ENCODE data around the gene GXYLT1.

GXYLT1 gene

DNA sequence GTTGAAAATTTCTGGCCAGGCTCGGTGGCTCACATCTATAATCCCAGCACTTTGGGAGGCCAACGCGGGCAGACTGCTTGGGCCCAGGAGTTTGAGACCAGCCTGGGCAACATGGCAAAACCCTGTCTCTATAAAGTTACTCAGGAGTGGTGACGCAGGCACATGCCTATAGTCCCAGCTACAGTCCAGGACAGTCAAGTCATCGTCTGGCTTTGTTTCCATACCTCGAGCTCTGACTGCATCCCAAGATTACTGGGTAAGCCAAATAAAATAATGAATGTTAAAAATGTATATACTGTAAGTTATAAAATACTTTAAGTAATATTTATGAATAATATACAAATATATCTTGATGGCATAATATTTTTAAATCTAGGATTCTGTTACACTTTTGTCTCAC is 23.0 kb upstream of the GXYLT1 start:
- H3K36me3 Mint-ChIP-seq = peaks cover 3 to 17% of the 10 kb centered on the region in 2 donors

DNA sequence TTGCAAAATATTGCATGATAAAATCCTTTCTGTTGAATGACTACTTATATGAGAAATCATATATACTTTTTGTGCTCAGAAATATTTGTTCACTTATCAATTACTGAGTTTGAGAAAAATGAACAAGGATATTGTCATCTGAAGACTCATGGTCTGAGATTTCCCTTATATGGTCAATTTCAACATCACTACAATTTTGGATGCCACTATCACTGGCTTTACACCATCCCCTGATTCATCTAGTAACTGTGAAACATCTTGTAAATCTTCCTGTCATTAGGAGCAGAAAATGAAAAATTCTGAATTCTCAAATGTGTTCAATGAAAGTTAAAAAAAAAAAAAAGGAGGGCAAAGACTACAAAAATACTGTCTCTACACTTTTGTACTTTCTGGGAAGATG is 21.8 kb upstream of the GXYLT1 start:
- H3K27me3 Mint-ChIP-seq = no peaks in the 10 kb centered on the region
- DNase-seq (no peak), ATAC-seq (replicated peaks) (no peak)
- H3K4me1 Mint-ChIP-seq = peaks cover 15 to 28% of the 10 kb centered on the region in 2 donors
- no peaks in the 10 kb centered on the region for H3K9me3 Mint-ChIP-seq
- no peak overlapping the region for H3K27ac Mint-ChIP-seq
- no peak overlapping the region for H3K4me3 Mint-ChIP-seq
- H3K36me3 Mint-ChIP-seq = peaks cover 3 to 19% of the 10 kb centered on the region in 2 donors

More for the DNA sequence above, 23.0 kb upstream of the GXYLT1 start:
- Mint-ChIP-seq H3K4me3 (no peak overlapping the region), H3K4me1 (peaks cover 11 to 23% of the 10 kb centered on the region in 2 donors), H3K9me3 (no peaks in the 10 kb centered on the region), H3K27ac (no peak overlapping the region), H3K27me3 (no peaks in the 10 kb centered on the region)
- no peak for DNase-seq
- no peak for ATAC-seq (replicated peaks)

DNA sequence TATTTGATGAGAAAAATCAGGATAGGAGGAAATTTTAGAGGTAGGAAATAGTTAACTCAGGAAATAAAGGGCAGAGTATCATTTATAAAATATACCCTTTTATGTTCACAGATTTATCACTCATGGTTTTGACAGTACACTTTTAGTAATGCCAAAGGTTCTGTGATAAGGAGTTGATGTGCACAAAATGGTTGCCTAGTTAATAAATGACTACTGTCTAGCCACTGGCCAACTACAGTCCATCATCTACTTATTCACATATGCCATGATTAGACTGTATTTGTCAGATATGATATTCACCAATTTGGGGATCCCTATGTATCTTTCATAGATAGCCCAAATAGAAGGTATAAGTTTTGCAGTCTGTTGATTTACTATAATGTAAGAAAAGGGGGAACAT is 19.2 kb upstream of the GXYLT1 start:
- no peak overlapping the region for H3K4me3 Mint-ChIP-seq
- no peaks in the 10 kb centered on the region for H3K27me3 Mint-ChIP-seq
- H3K36me3 Mint-ChIP-seq = peaks cover 6 to 17% of the 10 kb centered on the region in 2 donors
- H3K9me3 Mint-ChIP-seq = no peaks in the 10 kb centered on the region
- no peak overlapping the region for H3K27ac Mint-ChIP-seq
- DNase-seq (no peak), ATAC-seq (replicated peaks) (no peak)
- peaks cover 12 to 22% of the 10 kb centered on the region in 2 donors for H3K4me1 Mint-ChIP-seq

DNA sequence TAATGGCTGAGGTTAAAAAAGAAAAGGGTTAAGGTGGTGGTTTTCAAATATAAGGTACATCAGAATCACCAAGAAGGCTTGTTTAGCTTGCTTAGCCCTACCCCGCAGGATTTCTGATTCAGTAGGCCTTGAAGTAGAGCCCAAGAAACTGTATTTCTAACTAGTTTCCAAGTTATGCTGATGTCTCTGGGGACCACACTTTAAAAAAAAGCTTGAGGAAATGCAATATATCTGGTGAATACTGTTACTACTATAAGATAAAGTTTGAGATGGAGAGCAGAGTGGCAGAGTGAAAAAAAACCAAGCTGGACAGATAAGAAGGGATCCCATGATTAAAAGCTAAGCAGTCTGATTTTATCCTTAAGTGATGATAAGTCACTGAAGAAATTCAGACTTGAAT is 18.3 kb upstream of the GXYLT1 start:
- Mint-ChIP-seq H3K4me3 (no peak overlapping the region), H3K36me3 (peaks cover 6 to 16% of the 10 kb centered on the region in 2 donors), H3K27ac (peak overlapping the region; percentile 4), H3K9me3 (no peaks in the 10 kb centered on the region), H3K27me3 (no peaks in the 10 kb centered on the region), H3K4me1 (peaks cover 11 to 22% of the 10 kb centered on the region in 2 donors)
- DNase-seq = no peak
- no peak for ATAC-seq (replicated peaks)

DNA sequence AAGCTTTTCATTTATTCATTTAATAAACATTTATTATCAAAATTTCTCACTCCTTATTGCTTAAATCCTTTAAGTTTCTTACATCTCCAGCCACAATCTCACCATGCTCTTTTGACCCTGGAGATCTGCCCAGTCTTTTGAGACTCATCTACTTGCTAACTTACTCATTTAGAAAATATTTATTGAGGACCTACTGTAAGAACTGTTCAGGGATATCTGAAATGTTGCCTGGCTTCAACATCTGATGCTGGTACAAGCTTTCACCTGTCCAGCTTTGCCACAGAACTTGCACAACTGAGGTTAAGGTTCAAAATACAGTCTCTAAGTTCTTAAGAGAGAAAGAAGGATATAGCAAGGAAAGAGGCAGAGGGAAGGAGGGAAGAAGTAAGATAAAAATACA is 17.5 kb upstream of the GXYLT1 start:
- H3K4me1 Mint-ChIP-seq = peaks cover 11 to 22% of the 10 kb centered on the region in 2 donors
- peaks cover 7 to 16% of the 10 kb centered on the region in 2 donors for H3K36me3 Mint-ChIP-seq
- H3K9me3 Mint-ChIP-seq = no peaks in the 10 kb centered on the region
- H3K27me3 Mint-ChIP-seq = no peaks in the 10 kb centered on the region
- ATAC-seq (replicated peaks) (no peak), DNase-seq (no peak)
- H3K4me3 Mint-ChIP-seq = no peak overlapping the region
- no peak overlapping the region for H3K27ac Mint-ChIP-seq

DNA sequence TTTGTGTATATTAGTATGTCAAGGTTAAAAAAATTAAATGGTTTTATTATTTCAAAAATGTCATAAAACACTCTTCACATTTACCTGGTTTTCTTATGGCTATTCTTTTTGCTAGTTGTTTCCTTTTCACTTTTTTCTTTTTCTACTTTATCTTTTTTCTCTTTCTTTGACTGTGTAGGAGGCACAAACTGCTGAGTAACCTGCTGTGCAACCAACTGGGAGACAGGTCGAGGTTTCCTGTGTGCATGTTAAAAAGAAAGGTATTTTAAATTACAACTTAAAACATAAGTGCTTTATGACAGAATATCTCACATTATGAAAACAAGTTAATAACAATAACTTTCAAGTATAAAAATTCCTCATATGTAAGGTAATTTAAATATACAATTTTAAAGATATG is 16.9 kb upstream of the GXYLT1 start:
- Mint-ChIP-seq H3K9me3 (no peaks in the 10 kb centered on the region), H3K36me3 (peaks cover 8 to 18% of the 10 kb centered on the region in 2 donors), H3K27me3 (no peaks in the 10 kb centered on the region), H3K4me3 (no peak overlapping the region), H3K4me1 (peaks cover 11 to 22% of the 10 kb centered on the region in 2 donors), H3K27ac (no peak overlapping the region)
- no peak for ATAC-seq (replicated peaks)
- no peak for DNase-seq

DNA sequence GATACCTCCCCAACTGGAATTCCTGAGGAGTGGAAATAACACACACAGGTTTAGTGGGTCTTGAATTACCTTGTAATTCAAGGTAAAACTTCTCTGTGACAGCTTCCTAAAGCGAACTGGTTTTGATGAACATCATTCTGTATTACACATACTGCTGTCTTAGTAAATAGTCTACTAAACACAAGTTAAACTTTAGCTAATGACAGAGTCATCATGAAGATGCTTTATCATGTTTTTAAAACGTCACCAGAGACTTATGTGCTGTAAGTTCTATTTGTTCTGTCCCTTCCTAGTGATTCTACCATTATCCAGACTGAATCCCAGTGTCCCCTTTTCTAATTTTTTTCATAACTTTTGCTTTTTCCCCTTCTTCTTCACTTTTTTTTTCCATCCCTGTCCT is 11.6 kb upstream of the GXYLT1 start:
- Mint-ChIP-seq H3K27ac (no peak overlapping the region), H3K9me3 (no peaks in the 10 kb centered on the region), H3K4me3 (no peak overlapping the region), H3K27me3 (no peaks in the 10 kb centered on the region), H3K36me3 (peaks cover 8 to 15% of the 10 kb centered on the region in 2 donors), H3K4me1 (no peaks in the 10 kb centered on the region)
- ATAC-seq (replicated peaks) (no peak), DNase-seq (no peak)

DNA sequence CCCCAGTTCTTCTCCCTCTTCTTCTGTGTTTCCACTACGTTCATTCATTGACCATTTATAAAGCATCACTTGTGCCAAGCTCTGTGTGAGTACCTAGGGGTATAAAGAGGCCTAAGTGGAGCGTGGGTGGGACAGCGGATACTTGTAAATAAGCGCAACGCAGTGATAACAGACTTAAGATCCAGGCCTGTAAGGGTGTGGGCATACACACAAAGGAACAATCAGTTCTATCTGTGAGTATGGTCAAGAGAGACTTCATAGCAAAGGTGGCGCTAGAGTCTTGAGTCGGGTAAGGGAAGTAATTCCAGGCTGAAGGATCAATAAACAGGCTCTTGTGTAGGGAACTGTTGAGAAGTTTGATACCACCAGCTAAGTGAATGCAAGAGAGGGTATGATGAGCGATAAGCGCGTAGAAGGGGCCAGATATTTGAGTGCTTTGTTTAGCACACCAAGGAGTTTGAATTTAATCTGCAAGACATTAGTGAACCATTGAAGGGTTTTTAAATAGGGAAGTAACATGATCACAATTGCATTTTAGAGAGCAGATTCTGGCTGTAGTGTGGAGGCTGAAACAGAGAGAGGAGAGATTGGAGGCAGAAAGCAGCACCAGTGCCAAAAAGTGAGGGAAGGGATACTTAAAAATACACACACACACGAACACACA is 1.0 kb upstream of the GXYLT1 start:
- Mint-ChIP-seq H3K27me3 (no peaks in the 10 kb centered on the region), H3K4me1 (peaks cover 20 to 34% of the 10 kb centered on the region in 2 donors), H3K27ac (peak overlapping the region; percentile 82), H3K9me3 (no peaks in the 10 kb centered on the region), H3K4me3 (peak overlapping the region; percentile 71 to 95), H3K36me3 (no peaks in the 10 kb centered on the region)
- DNase-seq (no peak), ATAC-seq (replicated peaks) (no peak)

DNA sequence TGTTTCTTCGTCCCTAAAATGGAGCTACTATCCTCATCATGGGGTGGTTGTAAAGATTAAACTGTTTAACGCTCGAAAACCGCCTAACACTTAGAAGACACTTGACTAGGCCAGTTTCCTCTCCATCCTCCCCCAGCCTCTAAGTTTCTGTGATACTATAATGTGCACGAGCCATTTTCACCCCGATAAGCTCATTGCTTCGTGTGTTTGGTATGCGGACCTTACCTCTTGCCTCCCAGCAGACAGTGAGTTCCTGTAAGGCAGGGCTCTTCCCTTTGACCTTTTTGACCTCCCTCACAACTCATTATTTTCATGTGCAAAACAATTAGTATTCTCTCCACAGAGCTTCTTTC is 499 bp upstream of the GXYLT1 start:
- peak overlapping the region; percentile 82 for H3K27ac Mint-ChIP-seq
- no peaks in the 10 kb centered on the region for H3K9me3 Mint-ChIP-seq
- peak overlapping the region; percentile 71 to 95 for H3K4me3 Mint-ChIP-seq
- no peaks in the 10 kb centered on the region for H3K27me3 Mint-ChIP-seq
- DNase-seq = no peak
- peaks cover 20 to 38% of the 10 kb centered on the region in 2 donors for H3K4me1 Mint-ChIP-seq
- ATAC-seq (replicated peaks) = peak; percentile 13 to 14
- no peaks in the 10 kb centered on the region for H3K36me3 Mint-ChIP-seq

DNA sequence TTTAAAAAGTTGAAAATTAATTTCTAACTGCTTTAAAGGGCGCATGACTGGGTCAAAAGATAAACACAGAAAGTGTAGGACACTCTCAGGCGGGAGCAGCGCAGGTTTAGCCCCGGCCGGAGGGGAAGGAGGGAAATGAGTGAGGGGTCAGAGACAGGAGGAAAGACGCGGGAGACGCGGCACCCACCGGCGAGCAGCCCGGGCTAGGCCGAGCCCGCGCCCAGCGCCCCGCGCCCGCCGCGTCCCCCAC is 591 bp downstream of the GXYLT1 start:
- DNase-seq = no peak
- Mint-ChIP-seq H3K36me3 (no peaks in the 10 kb centered on the region), H3K4me3 (peak overlapping the region; percentile 94 to 95), H3K9me3 (no peaks in the 10 kb centered on the region), H3K27me3 (no peaks in the 10 kb centered on the region), H3K27ac (peak overlapping the region; percentile 93), H3K4me1 (peaks cover 22 to 38% of the 10 kb centered on the region in 2 donors)
- ATAC-seq (replicated peaks) = no peak

DNA sequence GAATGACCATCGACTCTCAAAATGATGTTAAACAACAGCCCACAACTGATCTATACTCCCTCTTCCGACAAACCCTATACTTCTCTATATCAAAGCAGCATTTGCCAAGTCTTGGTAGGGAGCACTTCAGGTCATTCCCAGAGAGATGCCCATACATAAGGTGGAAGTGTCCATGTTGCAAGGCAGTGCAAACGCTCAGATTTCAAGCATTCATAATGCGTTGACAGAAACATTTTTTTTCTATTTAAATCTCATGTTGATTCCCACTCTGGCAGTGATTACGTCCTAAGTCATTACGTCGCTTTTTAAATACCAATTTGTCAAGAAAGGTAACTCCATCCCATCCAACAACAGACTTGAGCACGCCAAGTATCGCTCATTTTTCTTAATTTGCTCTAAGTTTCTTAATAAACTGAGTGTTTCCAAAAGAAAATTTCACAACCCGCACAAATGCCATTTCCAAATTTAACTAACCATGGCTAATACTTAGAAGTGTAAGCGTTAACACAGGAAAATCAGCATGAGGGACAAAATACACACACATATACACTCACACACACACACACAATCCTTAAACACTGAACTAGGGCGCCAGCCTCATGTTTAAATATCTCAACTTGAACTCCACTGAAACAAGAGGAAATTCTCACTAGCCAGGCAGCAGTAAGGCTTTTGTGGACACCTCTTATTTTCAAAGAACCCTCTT is 1.1 kb downstream of the GXYLT1 start:
- ATAC-seq (replicated peaks) (peak in 1 of 2 donors; percentile 1), DNase-seq (no peak)
- Mint-ChIP-seq H3K27me3 (no peaks in the 10 kb centered on the region), H3K4me1 (peaks cover 22 to 42% of the 10 kb centered on the region in 2 donors), H3K36me3 (no peaks in the 10 kb centered on the region), H3K4me3 (peak overlapping the region; percentile 94 to 95), H3K9me3 (no peaks in the 10 kb centered on the region), H3K27ac (peak overlapping the region; percentile 93)

DNA sequence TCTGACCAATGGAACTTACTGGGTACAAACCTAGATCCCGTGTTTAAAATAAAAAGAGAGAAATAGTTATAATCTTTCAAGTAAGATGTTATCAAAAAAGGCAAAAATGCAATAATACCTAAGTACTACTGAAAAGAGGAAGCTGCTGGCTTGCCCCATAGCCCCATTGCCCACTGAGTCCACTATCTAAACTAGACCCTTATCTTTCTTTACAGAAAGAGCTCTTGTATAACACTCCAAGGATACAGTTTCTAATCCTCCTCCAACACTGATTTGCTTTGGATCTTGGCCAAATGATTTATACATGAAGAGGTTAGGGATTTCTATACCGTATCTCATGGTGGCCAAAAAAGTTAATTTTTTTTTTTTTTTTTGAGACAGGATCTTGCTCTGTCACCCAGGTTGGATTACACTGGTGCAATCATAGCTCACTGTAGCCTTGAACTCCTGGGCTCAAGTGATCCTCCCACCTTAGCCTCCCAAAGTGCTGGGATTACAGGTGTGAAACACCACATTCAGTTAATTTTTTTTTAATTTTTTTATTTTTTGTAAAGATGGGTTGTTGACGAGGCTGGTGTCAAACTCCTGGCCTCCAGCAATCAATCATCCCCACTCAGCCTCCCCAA is 2.6 kb downstream of the GXYLT1 start:
- H3K9me3 Mint-ChIP-seq = no peaks in the 10 kb centered on the region
- no peak for DNase-seq
- no peaks in the 10 kb centered on the region for H3K36me3 Mint-ChIP-seq
- no peak overlapping the region for H3K4me3 Mint-ChIP-seq
- no peaks in the 10 kb centered on the region for H3K27me3 Mint-ChIP-seq
- H3K4me1 Mint-ChIP-seq = peaks cover 24 to 40% of the 10 kb centered on the region in 2 donors
- H3K27ac Mint-ChIP-seq = no peak overlapping the region
- ATAC-seq (replicated peaks) = no peak

DNA sequence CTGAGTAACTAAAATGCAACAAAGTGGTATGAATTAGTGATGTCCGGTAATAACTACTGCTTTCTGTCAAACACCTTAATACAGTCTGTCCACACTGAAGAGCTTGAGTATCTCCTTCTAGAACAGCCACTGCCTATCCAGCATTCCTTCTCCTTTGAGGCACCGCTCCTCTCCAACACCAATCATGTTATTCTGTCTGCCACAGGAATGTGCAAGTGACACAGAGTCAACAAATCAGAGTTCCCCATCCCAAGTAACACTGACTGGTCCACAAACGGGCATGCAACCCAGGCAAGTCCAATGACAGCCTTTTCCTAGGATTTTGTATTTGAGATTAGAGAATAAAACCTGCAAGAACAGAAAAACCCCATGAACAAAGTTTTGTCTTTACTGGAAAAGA is 3.8 kb downstream of the GXYLT1 start:
- Mint-ChIP-seq H3K27ac (no peak overlapping the region), H3K4me3 (no peak overlapping the region), H3K4me1 (peaks cover 24 to 40% of the 10 kb centered on the region in 2 donors), H3K36me3 (no peaks in the 10 kb centered on the region), H3K9me3 (no peaks in the 10 kb centered on the region), H3K27me3 (no peaks in the 10 kb centered on the region)
- DNase-seq (no peak), ATAC-seq (replicated peaks) (no peak)

DNA sequence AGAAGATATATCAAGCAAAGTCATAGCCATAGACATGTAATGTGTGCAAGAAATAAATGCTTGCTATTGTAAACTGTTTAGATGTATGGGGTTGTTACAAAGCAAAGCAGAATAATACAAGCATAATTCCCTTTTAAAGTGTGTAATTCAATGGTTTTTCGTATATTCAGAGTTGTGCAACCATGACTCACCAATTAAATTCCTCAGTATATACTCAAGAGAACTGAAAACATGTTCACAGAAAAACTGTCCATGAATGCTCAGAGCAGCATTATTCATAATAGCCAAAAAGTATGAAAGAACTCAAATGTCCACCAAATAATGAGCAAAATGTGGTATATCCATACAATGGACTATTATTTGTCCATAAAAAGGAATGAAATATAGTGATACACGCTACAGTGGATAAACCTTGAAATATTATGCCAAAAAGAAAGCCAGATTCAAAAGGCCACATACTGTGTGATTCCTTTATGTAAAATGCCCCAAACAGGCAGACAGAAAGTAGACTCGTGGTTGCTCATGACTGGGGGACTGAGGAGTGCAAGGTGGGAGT is 9.3 kb downstream of the GXYLT1 start:
- DNase-seq = no peak
- Mint-ChIP-seq H3K4me3 (no peak overlapping the region), H3K9me3 (no peaks in the 10 kb centered on the region), H3K27ac (no peak overlapping the region), H3K27me3 (no peaks in the 10 kb centered on the region), H3K4me1 (peaks cover 11 to 29% of the 10 kb centered on the region in 2 donors), H3K36me3 (peaks cover 1 to 6% of the 10 kb centered on the region in 2 donors)
- no peak for ATAC-seq (replicated peaks)
